Lower leg skin (tissue), 3 donors: ENCODE measurements around the gene OGN.

Source experiments
- POLR2A ChIP-seq, 2 donors: fragments of 450-650 bp; IDR thresholded peaks; one replicate each; pipeline ENCODE4 v1.6.1; 2016 to 2017; ENCODE audit warnings: antibody characterized with exemption in 2 of 2, mild to moderate bottlenecking in 1 of 2, moderate library complexity in 1 of 2
- TF ChIP-seq, protein P1 (sequence below), 3 donors: fragments of 450-650 bp; IDR thresholded peaks; one replicate each; pipeline ENCODE4 v1.5.1; 2016; ENCODE audit warnings: antibody characterized with exemption in 3 of 3, mild to moderate bottlenecking in 3 of 3, moderate library complexity in 2 of 3

DNA sequence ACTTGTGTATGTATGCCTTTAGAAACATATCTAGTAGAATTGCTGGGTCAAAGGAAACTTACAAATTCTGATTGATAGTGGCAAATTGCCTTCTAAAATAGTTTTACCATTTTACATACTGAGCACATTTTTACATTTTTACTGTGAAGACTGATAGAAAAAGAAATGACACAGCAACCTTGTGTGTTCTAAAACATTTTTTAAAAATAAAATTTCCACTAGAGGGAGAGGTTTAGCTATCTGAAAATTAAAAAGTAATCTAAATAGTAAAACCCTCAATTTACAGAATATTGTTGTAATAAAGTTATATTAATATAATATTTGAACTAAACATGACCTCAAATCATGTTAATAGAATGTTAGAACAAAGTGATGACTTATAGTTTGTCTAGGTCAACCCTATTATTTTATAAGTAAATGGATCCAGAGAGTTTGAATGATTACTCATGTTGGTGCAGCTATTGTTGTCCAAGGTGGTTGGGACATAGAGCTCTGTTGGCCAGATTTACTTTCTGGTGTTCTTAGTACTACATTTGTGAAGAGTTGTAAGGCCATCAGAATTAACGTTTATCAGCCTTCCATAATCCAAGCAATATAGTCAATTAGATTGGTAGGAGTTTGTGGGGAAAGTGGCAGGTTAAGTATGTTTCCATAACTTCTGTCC lies 61.4 kb downstream of the OGN start:
- TF ChIP-seq, protein P1, sequence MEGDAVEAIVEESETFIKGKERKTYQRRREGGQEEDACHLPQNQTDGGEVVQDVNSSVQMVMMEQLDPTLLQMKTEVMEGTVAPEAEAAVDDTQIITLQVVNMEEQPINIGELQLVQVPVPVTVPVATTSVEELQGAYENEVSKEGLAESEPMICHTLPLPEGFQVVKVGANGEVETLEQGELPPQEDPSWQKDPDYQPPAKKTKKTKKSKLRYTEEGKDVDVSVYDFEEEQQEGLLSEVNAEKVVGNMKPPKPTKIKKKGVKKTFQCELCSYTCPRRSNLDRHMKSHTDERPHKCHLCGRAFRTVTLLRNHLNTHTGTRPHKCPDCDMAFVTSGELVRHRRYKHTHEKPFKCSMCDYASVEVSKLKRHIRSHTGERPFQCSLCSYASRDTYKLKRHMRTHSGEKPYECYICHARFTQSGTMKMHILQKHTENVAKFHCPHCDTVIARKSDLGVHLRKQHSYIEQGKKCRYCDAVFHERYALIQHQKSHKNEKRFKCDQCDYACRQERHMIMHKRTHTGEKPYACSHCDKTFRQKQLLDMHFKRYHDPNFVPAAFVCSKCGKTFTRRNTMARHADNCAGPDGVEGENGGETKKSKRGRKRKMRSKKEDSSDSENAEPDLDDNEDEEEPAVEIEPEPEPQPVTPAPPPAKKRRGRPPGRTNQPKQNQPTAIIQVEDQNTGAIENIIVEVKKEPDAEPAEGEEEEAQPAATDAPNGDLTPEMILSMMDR (IDR thresholded peaks at IDR 0.05): no peak
- no peak for TF ChIP-seq POLR2A (IDR thresholded peaks at IDR 0.05)
